HepG2 (cell line): Measurements from ENCODE around the gene RUVBL1. TPM values are rescaled to one million over a fixed set of nuclear protein-coding genes. Genes with fewer than 3 reads are reported as not detected.

Experiments used
- ARNT2 ChIP-seq: sonication (generic); formaldehyde crosslinking; IDR thresholded peaks from 2 replicates; pipeline ENCODE4 v1.8.0; 2022; ENCODE audit warnings: mild to moderate bottlenecking, low read depth, missing genetic modification reagents, moderate library complexity
- DBP ChIP-seq: sonication (generic); formaldehyde crosslinking; IDR thresholded peaks from 2 replicates; pipeline ENCODE4 v1.4.0; 2020; ENCODE audit warnings: missing genetic modification reagents; ENCODE audit errors: not compliant biosample characterization
- DZIP1 ChIP-seq: sonication (generic); formaldehyde crosslinking; IDR thresholded peaks from 2 replicates; pipeline ENCODE4 v1.5.0; 2020; ENCODE audit warnings: mild to moderate bottlenecking, missing genetic modification reagents
- GABPB1 ChIP-seq: IDR thresholded peaks from 2 replicates; pipeline ENCODE4 v1.6.1; 2016; ENCODE audit warnings: mild to moderate bottlenecking, missing genetic modification reagents, moderate library complexity, missing compliant biosample characterization
- HDAC1 ChIP-seq: sonication (generic); formaldehyde crosslinking; IDR thresholded peaks from 2 replicates; pipeline ENCODE4 v1.5.1; 2020; ENCODE audit warnings: mild to moderate bottlenecking, missing genetic modification reagents
- MIXL1 ChIP-seq: IDR thresholded peaks from 2 replicates; pipeline ENCODE4 v1.6.1; 2016
- SIX4 ChIP-seq: sonication (generic); formaldehyde crosslinking; IDR thresholded peaks from 2 replicates; pipeline ENCODE4 v1.4.0; 2020; ENCODE audit warnings: missing genetic modification reagents
- SRSF1 ChIP-seq: fragments of 200-400 bp; formaldehyde crosslinking; optimal IDR thresholded peaks from 2 replicates; pipeline ENCODE3; 2017; ENCODE audit warnings: mild to moderate bottlenecking, low read depth, low read length, moderate library complexity
- STAT6 ChIP-seq: sonication (generic); formaldehyde crosslinking; IDR thresholded peaks from 2 replicates; pipeline ENCODE4 v1.4.0; 2020; ENCODE audit warnings: missing genetic modification reagents, mild to moderate bottlenecking, borderline replicate concordance
- TBX3 ChIP-seq: fragments of 450-650 bp; IDR thresholded peaks from 2 replicates; pipeline ENCODE4 v1.6.1; 2017; ENCODE audit warnings: antibody characterized with exemption, mild to moderate bottlenecking, inconsistent platforms, borderline replicate concordance
- TMF1 ChIP-seq: sonication (generic); formaldehyde crosslinking; IDR thresholded peaks from 2 replicates; pipeline ENCODE4 v1.8.1; 2022; ENCODE audit warnings: low read depth, missing genetic modification reagents
- ZFP36L2 ChIP-seq: sonication (generic); formaldehyde crosslinking; IDR thresholded peaks from 2 replicates; pipeline ENCODE4 v1.4.0; 2020; ENCODE audit warnings: missing genetic modification reagents
- ZNF280B ChIP-seq: sonication (generic); formaldehyde crosslinking; IDR thresholded peaks from 2 replicates; pipeline ENCODE4 v1.5.0; 2020; ENCODE audit warnings: missing genetic modification reagents, mild to moderate bottlenecking, borderline replicate concordance
- ZNF563 ChIP-seq: sonication (generic); formaldehyde crosslinking; IDR thresholded peaks from 2 replicates; pipeline ENCODE4 v1.8.0; 2022; ENCODE audit warnings: mild to moderate bottlenecking, moderate library complexity, missing genetic modification reagents
- ZNF576 ChIP-seq: sonication (generic); formaldehyde crosslinking; IDR thresholded peaks from 2 replicates; pipeline ENCODE4 v1.4.0; 2020; ENCODE audit warnings: mild to moderate bottlenecking, missing genetic modification reagents
- ZNF740 ChIP-seq: sonication (generic); formaldehyde crosslinking; IDR thresholded peaks from 2 replicates; pipeline ENCODE4 v1.4.0; 2020; ENCODE audit warnings: missing genetic modification reagents
- ZNF782 ChIP-seq: sonication (generic); formaldehyde crosslinking; IDR thresholded peaks from 2 replicates; pipeline ENCODE4 v1.4.0; 2020; ENCODE audit warnings: missing genetic modification reagents, mild to moderate bottlenecking, borderline replicate concordance
- ZNF792 ChIP-seq: IDR thresholded peaks from 2 replicates; pipeline ENCODE4 v1.6.1; 2016
- polyA plus RNA-seq, 8 experiments: library from polyadenylated mRNA; depleted of rRNA in 3 of 8; stranded (reverse) in 7 of 8; unstranded in 1 of 8; fragments of >200 nt; fragmentation: Illumina TruSeq in 4 of 8; extraction: Trizol in 4 of 8; gene quantifications; 2 replicates each; pipeline versions ENCODE4 v1.2.1 to v1.2.3, GENCODE V29; 2011 to 2016; ENCODE audit warnings: low read depth in 4 of 8, missing spikeins in 1 of 8, mixed read lengths in 1 of 8; ENCODE audit not compliant: insufficient read depth in 1 of 8
- total RNA-seq, 5 experiments: library from RNA; depleted of rRNA; stranded (reverse); fragments of >200 nt; fragmentation: Illumina TruSeq; extraction: Trizol; gene quantifications; 2 replicates each; pipeline ENCODE4 v1.2.3, GENCODE V29; 2016; ENCODE audit warnings: low read depth in 1 of 5

Gene RUVBL1
- total and polyA plus RNA-seq, 2 of the 13 experiments (the other 11 are each of a cell fraction or from before 2014, with no cell fraction given): 32.7 to 86.3 TPM

GRCh38 chr3:128153156-128154041 lies 29.8 kb upstream of the RUVBL1 start, which contains the start of gene EEFSEC (continued):
- TF ChIP-seq STAT6 (no peak; the same call in 1 of the 2 replicates), ZNF782 (CRISPR knock-in tag) (peak; percentile 91), ZNF740 (CRISPR knock-in tag) (peak; percentile 81), SIX4 (CRISPR knock-in tag) (no peak), MIXL1 (CRISPR knock-in tag) (peak; percentile 77), DZIP1 (peak; percentile 77; the same call in 1 of the 2 replicates), HDAC1 (CRISPR knock-in tag) (peak; percentile 97), GABPB1 (CRISPR knock-in tag) (peak; percentile 98), ZNF280B (peak; percentile 72; the same call in 1 of the 2 replicates), SRSF1 (no peak), TMF1 (peak; percentile 77; the same call in 1 of the 2 replicates), ZNF576 (peak; percentile 86; the same call in 1 of the 2 replicates), ZFP36L2 (CRISPR knock-in tag) (no peak), TBX3 (no peak), DBP (CRISPR knock-in tag) (peak; percentile 55), ARNT2 (peak; percentile 52; the same call in 1 of the 2 replicates), ZNF792 (CRISPR knock-in tag) (peak; percentile 92; the same call in 1 of the 2 replicates), ZNF563 (CRISPR knock-in tag) (peak; percentile 92)
